ENCODE data around the gene CRX. TPM values are rescaled to one million over a fixed set of nuclear protein-coding genes. Genes with fewer than 3 reads are reported as not detected.

The CRX gene
- total and polyA plus RNA-seq, 2 of the 4 experiments (the other 2 are of a cell fraction) = not detected

DNA sequence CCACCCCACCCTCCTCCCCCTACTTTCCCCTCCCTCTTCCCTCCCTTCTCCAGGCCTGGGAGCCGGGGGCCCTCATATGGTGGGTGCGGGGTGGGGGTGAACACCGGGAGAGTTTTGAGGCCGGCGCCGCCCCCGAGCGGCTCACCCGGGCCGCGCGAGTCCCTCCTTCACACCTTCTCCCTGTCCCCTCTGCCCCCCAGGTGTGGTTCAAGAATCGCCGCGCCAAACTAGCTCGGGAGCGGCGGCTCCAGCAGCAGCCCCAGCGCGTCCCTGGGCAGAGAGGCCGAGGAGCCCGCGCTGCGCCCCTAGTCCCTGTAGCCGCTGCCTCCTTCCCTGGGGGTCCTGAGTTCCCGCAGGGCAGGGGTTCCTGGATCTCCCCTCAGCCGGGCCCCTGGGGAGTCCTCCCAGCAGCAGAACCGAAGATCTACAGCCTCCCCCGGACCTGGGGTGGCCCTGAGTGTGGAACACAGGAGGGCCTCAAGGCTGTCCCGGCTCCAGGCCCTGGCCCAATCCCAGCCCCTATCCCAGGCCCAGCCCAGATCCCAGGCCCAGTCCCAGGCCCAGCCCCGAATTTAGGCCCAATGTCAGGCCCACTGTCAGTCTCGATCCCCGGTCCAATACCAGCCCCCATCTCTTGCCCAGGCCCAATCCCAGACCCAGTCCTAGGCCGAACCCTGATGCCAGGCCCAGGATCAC is 39.0 kb downstream of the CRX start:
- ATAC-seq (ENCODE audit: low read depth) (no peak), DNase-seq (no peak)
- H4K5ac ChIP-seq (ENCODE audit: low read depth, low read length) = no peak overlapping the region
- no peaks in the 10 kb centered on the region for H4K20me1 ChIP-seq (ENCODE audit: insufficient read depth, low read length)
- H3K23ac ChIP-seq (ENCODE audit: low read depth, low read length) = no peak overlapping the region
- in situ Hi-C loops (cut with MboI; ENCODE audit: low sequenced_read_pairs) = no loop called here
- H2BK20ac ChIP-seq (ENCODE audit: low read depth, low read length) = no peak overlapping the region
- BruUV-seq (replicated peaks) = no TSS peak
- H3K27ac ChIP-seq (ENCODE audit: insufficient read depth, low read length) = no peak overlapping the region
- no peak for TF ChIP-seq MXI1 (IDR thresholded peaks at IDR 0.05; ENCODE audit: borderline replicate concordance, low read depth, low read length)
- no peak for TF ChIP-seq POLR2A (IDR thresholded peaks at IDR 0.05; ENCODE audit: low read depth, low read length)
- TF ChIP-seq BHLHE40 (IDR thresholded peaks at IDR 0.05; ENCODE audit: low read depth, low read length) = no peak
- TF ChIP-seq, protein P1, sequence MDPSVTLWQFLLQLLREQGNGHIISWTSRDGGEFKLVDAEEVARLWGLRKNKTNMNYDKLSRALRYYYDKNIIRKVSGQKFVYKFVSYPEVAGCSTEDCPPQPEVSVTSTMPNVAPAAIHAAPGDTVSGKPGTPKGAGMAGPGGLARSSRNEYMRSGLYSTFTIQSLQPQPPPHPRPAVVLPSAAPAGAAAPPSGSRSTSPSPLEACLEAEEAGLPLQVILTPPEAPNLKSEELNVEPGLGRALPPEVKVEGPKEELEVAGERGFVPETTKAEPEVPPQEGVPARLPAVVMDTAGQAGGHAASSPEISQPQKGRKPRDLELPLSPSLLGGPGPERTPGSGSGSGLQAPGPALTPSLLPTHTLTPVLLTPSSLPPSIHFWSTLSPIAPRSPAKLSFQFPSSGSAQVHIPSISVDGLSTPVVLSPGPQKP (IDR thresholded peaks at IDR 0.05; ENCODE audit: borderline replicate concordance, low read depth, low read length) = no peak
- peaks cover 9% of the 10 kb centered on the region for H3K27me3 ChIP-seq (ENCODE audit: control insufficient read depth, insufficient read depth, low read length)
- ChIA-PET CTCF (no interaction called here), POLR2A (ENCODE audit: unreplicated experiment) (no interaction called here)
- H2AFZ ChIP-seq (replicated peaks; ENCODE audit: low read length, poor library complexity) = no peak overlapping the region
- no peak overlapping the region for H2BK15ac ChIP-seq (ENCODE audit: low read depth, low read length)
- no peak overlapping the region for H2BK5ac ChIP-seq (ENCODE audit: low read depth, low read length, poor library complexity, severe bottlenecking)
- no peak overlapping the region for H2AK9ac ChIP-seq (replicated peaks; ENCODE audit: low read depth, low read length, poor library complexity)
- H4K91ac ChIP-seq (ENCODE audit: insufficient read depth, low read depth, low read length) = no peak overlapping the region
- no peaks in the 10 kb centered on the region for H3K79me1 ChIP-seq (ENCODE audit: low read depth in 1 of 2, low read length in 2 of 2)
- no peak overlapping the region for H3K56ac ChIP-seq (ENCODE audit: extremely low read depth, insufficient read depth, low read length)
- H3K36me3 ChIP-seq (ENCODE audit: control insufficient read depth, insufficient read depth, low read length) = no peaks in the 10 kb centered on the region
- no peaks in the 10 kb centered on the region for H3K4me1 ChIP-seq (ENCODE audit: control insufficient read depth, insufficient read depth, low read length)
- H3K9me3 ChIP-seq (ENCODE audit: control insufficient read depth, insufficient read depth, low read length) = no peaks in the 10 kb centered on the region
- no peak overlapping the region for H3K4me3 ChIP-seq (ENCODE audit: insufficient read depth, low read depth, low read length)
- intact Hi-C loops (cut with micrococcal nuclease) = no loop called here
- H3K18ac ChIP-seq (ENCODE audit: low read depth, low read length) = no peak overlapping the region
- no peaks in the 10 kb centered on the region for H3K9me1 ChIP-seq (ENCODE audit: insufficient read depth, low read length)
- no peak overlapping the region for H3K4me2 ChIP-seq (ENCODE audit: low read depth, low read length)
- H3K4ac ChIP-seq (ENCODE audit: low read depth, low read length) = no peak overlapping the region
- H3K14ac ChIP-seq (replicated peaks; ENCODE audit: low read depth, low read length) = no peak overlapping the region
- H3K9ac ChIP-seq (ENCODE audit: low read depth, low read length) = no peak overlapping the region
- 56% methylated on average over 4 of the region's 34 CpGs; no CpG with 5 or more reads in 1 of the 2 experiments for WGBS, 2 experiments (ENCODE audit: extremely low coverage in 2 of 2, insufficient read length in 1 of 2)
- H2BK120ac ChIP-seq (ENCODE audit: low read depth, low read length) = no peak overlapping the region
- H4K8ac ChIP-seq (ENCODE audit: low read depth in 2 of 2, low read length in 2 of 2) = no peak overlapping the region
- dilution Hi-C loops (cut with HindIII; ENCODE audit: low sequenced_read_pairs, unreplicated experiment) = no loop called here
- H2AK5ac ChIP-seq (ENCODE audit: low read depth, low read length) = no peak overlapping the region
